Esophagus squamous epithelium (tissue), 5 donors: ENCODE measurements around the gene DUOXA1. TPM values are rescaled to one million over a fixed set of nuclear protein-coding genes. Genes with fewer than 3 reads are reported as not detected.

ENCODE experiments used
- DNase-seq: peaks from one replicate; lab custom pipeline; 2025; lab: John Stamatoyannopoulos, UW
- H3K27ac ChIP-seq, 4 donors: fragments of 200-600 bp; sonication (generic); one replicate each; pipeline ENCODE4 v1.5.1; 2016 to 2019; ENCODE audit warnings: mild to moderate bottlenecking in 1 of 4
- H3K27me3 ChIP-seq, 4 donors: fragments of 200-600 bp; sonication (generic); 1 replicate in 3 of 4; 2 replicates in 1 of 4; pipeline versions ENCODE4 v1.5.1 to v1.6.0; 2017 to 2021; ENCODE audit warnings: antibody characterized with exemption in 1 of 4
- H3K36me3 ChIP-seq, 3 donors: fragments of 200-600 bp; sonication (generic); one replicate each; pipeline ENCODE4 v1.5.1; 2016 to 2019
- H3K4me1 ChIP-seq, 3 donors: fragments of 200-600 bp; sonication (generic); one replicate each; pipeline ENCODE4 v1.5.1; 2017 to 2019
- H3K4me3 ChIP-seq, 4 donors: fragments of 200-600 bp; sonication (generic); 1 replicate in 3 of 4; 2 replicates in 1 of 4; pipeline ENCODE4 v1.5.1; 2016 to 2019; ENCODE audit warnings: mild to moderate bottlenecking in 2 of 4, moderate library complexity in 1 of 4
- H3K9me3 ChIP-seq, 3 donors: fragments of 200-600 bp; sonication (generic); one replicate each; pipeline ENCODE4 v1.5.1; 2016 to 2019
- CTCF ChIP-seq, 6 experiments: fragments of 450-650 bp in 4 of 6; fragments of 200-600 bp in 2 of 6; sonication (generic) in 2 of 6; IDR thresholded peaks; one replicate each; pipeline ENCODE4 v1.5.1; 2016 to 2019; ENCODE audit warnings: antibody characterized with exemption in 6 of 6, mild to moderate bottlenecking in 4 of 6, moderate library complexity in 4 of 6
- POLR2A ChIP-seq, 4 donors: fragments of 450-650 bp; IDR thresholded peaks; one replicate each; pipeline ENCODE4 v1.6.1; 2017; ENCODE audit warnings: antibody characterized with exemption in 4 of 4, mild to moderate bottlenecking in 4 of 4, moderate library complexity in 3 of 4
- whole genome bisulfite sequencing, 2 donors: methylation state at CpG; one replicate each; pipeline ENCODE4 v1.1.5; 2018; 5-methylcytosine and 5-hydroxymethylcytosine counted together
- intact Hi-C: fragments of 100-400 bp; cut with DNase I; formaldehyde crosslinking; loops from one replicate; pipeline ENCODE4 v1.15.0; 2022
- total RNA-seq, 4 donors: library from RNA; depleted of rRNA; stranded (reverse); fragments of >200 nt; gene quantifications; one replicate each; pipeline ENCODE4 v1.1.0, GENCODE V29; 2016
- donor health status: DM: yes; HTN: yes; CAD: no.

DUOXA1 gene
- total RNA-seq, 4 donors from 2014 or later: 64.0 to 202 (median 134) TPM

- DNase-seq: no peak
- H3K9me3 ChIP-seq: no peaks in the 10 kb centered on the region
- peak overlapping the region; percentile 92 to 99 (median 96) for H3K27ac ChIP-seq
- H3K36me3 ChIP-seq: peaks cover 0 to 28% (median 0%) of the 10 kb centered on the region in 3 donors
- H3K4me1 ChIP-seq: peaks cover 17 to 64% (median 22%) of the 10 kb centered on the region in 3 donors
- H3K4me3 ChIP-seq: peak overlapping the region; percentile 38 to 77 (median 59)
- intact Hi-C loops: no loop called here
- H3K27me3 ChIP-seq: no peaks in the 10 kb centered on the region
- WGBS, 2 donors: 15 to 88% methylated on average over 3 to 6 of the region's 9 CpGs
- no peak for TF ChIP-seq CTCF (IDR thresholded peaks at IDR 0.05)
- TF ChIP-seq POLR2A (IDR thresholded peaks at IDR 0.05): no peak
Observed at GRCh38 chr15:45167631-45168205, 38.0 kb upstream of the DUOXA1 start.

GRCh38 chr15:45166834-45167630 lies 37.4 kb upstream of the DUOXA1 start:
- WGBS, 2 donors: 0% methylated on average over 1 of the region's 79 CpGs; no CpG with 5 or more reads in 1 of the 2 donors
- H3K9me3 ChIP-seq: no peaks in the 10 kb centered on the region
- H3K4me3 ChIP-seq: peak overlapping the region; percentile 38 to 77 (median 59)
- intact Hi-C loops: no loop called here
- peaks cover 24 to 71% (median 27%) of the 10 kb centered on the region in 3 donors for H3K4me1 ChIP-seq
- TF ChIP-seq POLR2A (IDR thresholded peaks at IDR 0.05): peak in 2 of 4 donors; percentile 46 to 53
- peak; percentile 48 to 71 (median 68) for TF ChIP-seq CTCF (IDR thresholded peaks at IDR 0.05)
- DNase-seq: peak; percentile 53
- no peaks in the 10 kb centered on the region for H3K27me3 ChIP-seq
- peaks cover 0 to 22% (median 0%) of the 10 kb centered on the region in 3 donors for H3K36me3 ChIP-seq
- H3K27ac ChIP-seq: peak overlapping the region; percentile 92 to 99 (median 96)

GRCh38 chr15:45165536-45165935 lies 35.9 kb upstream of the DUOXA1 start:
- Histone ChIP-seq H3K27me3 (no peaks in the 10 kb centered on the region), H3K36me3 (peaks cover 0 to 21% (median 0%) of the 10 kb centered on the region in 3 donors), H3K4me1 (peaks cover 31 to 86% (median 34%) of the 10 kb centered on the region in 3 donors), H3K27ac (peak overlapping the region; percentile 92 to 99 (median 96)), H3K9me3 (no peaks in the 10 kb centered on the region), H3K4me3 (no peak overlapping the region)
- 59 to 60% methylated on average over 1 to 3 of the region's 5 CpGs for WGBS, 2 donors
- no peak for DNase-seq
- TF ChIP-seq POLR2A (IDR thresholded peaks at IDR 0.05) (no peak), CTCF (IDR thresholded peaks at IDR 0.05) (no peak)
- intact Hi-C loops: no loop called here

- no peak for DNase-seq
- Histone ChIP-seq H3K27ac (peak overlapping the region in 2 of 4 donors; percentile 94 to 99), H3K4me1 (peaks cover 31 to 92% (median 34%) of the 10 kb centered on the region in 3 donors), H3K27me3 (no peaks in the 10 kb centered on the region), H3K9me3 (no peaks in the 10 kb centered on the region), H3K36me3 (peaks cover 0 to 27% (median 0%) of the 10 kb centered on the region in 3 donors), H3K4me3 (no peak overlapping the region)
- TF ChIP-seq POLR2A (IDR thresholded peaks at IDR 0.05) (no peak), CTCF (IDR thresholded peaks at IDR 0.05) (no peak)
- WGBS, 2 donors: 100% methylated on average over 1 of the region's 1 CpG
- intact Hi-C loops: no loop called here
Observed at GRCh38 chr15:45164914-45165313, 35.2 kb upstream of the DUOXA1 start.

- TF ChIP-seq POLR2A (IDR thresholded peaks at IDR 0.05) (no peak), CTCF (IDR thresholded peaks at IDR 0.05) (no peak)
- no peaks in the 10 kb centered on the region for H3K9me3 ChIP-seq
- no peak for DNase-seq
- H3K27me3 ChIP-seq: no peaks in the 10 kb centered on the region
- no peak overlapping the region for H3K4me3 ChIP-seq
- intact Hi-C loops: no loop called here
- peaks cover 31 to 100% (median 34%) of the 10 kb centered on the region in 3 donors for H3K4me1 ChIP-seq
- H3K27ac ChIP-seq: peak overlapping the region; percentile 87 to 99 (median 92)
- 84 to 91% methylated on average over 6 to 9 of the region's 9 CpGs for WGBS, 2 donors
- H3K36me3 ChIP-seq: peaks cover 0 to 33% (median 0%) of the 10 kb centered on the region in 3 donors
Observed at GRCh38 chr15:45163508-45163856, 33.8 kb upstream of the DUOXA1 start.
